SJCRH30 (cell line): Measurements from ENCODE around the gene SHB. TPM values are rescaled to one million over a fixed set of nuclear protein-coding genes. Genes with fewer than 3 reads are reported as not detected.

Experiments used
- DNase-seq, 2 experiments: peaks; one replicate each; pipeline ENCODE4 v3.0.0-alpha.2; 2015 to 2020
- H3K27ac ChIP-seq: fragments of 250-450 bp; sonication (Bioruptor Pico); 2 replicates; pipeline ENCODE4 v1.5.1; 2020; ENCODE audit warnings: mild to moderate bottlenecking, moderate library complexity
- H3K27me3 ChIP-seq: fragments of 250-450 bp; sonication (Bioruptor Pico); 2 replicates; pipeline ENCODE4 v1.5.1; 2020; ENCODE audit warnings: mild to moderate bottlenecking, moderate library complexity
- H3K36me3 ChIP-seq: fragments of 250-450 bp; sonication (Bioruptor Pico); 2 replicates; pipeline ENCODE4 v1.5.1; 2020; ENCODE audit warnings: mild to moderate bottlenecking, moderate library complexity
- H3K4me1 ChIP-seq: fragments of 250-450 bp; sonication (Bioruptor Pico); 2 replicates; pipeline ENCODE4 v1.5.1; 2020; ENCODE audit warnings: mild to moderate bottlenecking, moderate library complexity
- H3K4me3 ChIP-seq: fragments of 250-450 bp; sonication (Bioruptor Pico); 2 replicates; pipeline ENCODE4 v1.5.1; 2020; ENCODE audit warnings: mild to moderate bottlenecking, moderate library complexity
- H3K9me3 ChIP-seq: fragments of 250-450 bp; sonication (Bioruptor Pico); replicated peaks from 2 replicates; pipeline ENCODE4 v1.5.1; 2020; ENCODE audit warnings: mild to moderate bottlenecking, moderate library complexity
- total RNA-seq: library from RNA; depleted of rRNA; stranded (reverse); fragments of >200 nt; shearing (Covaris generic); gene quantifications from 2 replicates; pipeline ENCODE4 v1.2.3, GENCODE V29; 2014; rRNA removed

Gene SHB, protein sequence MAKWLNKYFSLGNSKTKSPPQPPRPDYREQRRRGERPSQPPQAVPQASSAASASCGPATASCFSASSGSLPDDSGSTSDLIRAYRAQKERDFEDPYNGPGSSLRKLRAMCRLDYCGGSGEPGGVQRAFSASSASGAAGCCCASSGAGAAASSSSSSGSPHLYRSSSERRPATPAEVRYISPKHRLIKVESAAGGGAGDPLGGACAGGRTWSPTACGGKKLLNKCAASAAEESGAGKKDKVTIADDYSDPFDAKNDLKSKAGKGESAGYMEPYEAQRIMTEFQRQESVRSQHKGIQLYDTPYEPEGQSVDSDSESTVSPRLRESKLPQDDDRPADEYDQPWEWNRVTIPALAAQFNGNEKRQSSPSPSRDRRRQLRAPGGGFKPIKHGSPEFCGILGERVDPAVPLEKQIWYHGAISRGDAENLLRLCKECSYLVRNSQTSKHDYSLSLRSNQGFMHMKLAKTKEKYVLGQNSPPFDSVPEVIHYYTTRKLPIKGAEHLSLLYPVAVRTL
- 14.7 and 14.9 TPM in 2 replicates for total RNA-seq

DNA sequence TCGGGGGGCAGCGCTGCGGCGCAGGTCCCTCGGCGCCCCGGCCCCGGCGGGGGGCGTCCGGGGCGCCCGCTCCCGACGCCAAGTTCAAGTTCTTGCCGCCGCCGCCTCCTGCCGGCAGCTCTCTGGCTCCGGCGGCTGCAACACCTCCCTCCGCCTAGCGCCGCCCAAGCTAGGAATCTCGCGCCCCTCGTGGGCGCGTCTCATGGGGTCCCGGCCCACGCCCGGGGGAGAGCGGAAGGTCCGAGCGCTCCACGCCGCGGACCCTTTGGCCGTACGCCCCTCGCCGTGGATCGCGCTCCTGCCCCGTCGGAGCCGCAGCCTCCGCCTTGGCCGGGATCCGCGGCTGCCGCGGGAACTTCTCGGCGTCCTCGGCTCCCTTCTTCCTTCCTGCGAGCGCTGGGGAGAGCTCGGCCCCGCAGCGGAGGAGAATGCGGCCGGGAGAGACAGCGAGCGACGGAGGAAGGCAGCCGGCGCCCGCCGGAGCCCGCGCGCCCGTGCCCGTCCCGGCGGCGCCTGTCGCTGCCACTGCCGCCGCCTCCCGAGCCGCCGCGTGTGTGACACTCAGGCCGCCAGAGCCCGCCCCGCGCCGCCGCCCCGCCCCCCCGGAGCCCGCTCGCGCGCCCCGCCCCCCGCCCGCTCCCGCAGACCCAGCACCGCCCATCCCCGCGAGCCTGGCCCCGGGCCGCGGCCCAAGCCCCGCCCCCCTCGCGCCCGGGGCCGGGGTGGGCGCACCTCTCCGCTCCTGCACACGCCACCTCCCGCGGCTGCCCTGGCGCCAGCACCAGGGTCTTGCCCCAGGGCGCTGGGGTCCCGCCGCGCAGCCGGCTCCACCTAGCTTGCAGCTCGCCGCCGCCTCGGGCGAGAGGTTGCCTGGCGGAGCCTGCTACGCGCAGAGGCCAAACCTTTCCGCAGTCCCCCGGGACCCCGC lies at the start of gene SHB:
SHB (minus strand) TSS at position 527 of the 928 bp plus-strand sequence. CDS start 582 bp downstream, outside the sequence.
- peak; percentile 61 to 85 for DNase-seq
- no peaks in the 10 kb centered on the region for H3K9me3 ChIP-seq
- H3K36me3 ChIP-seq, result no peaks in the 10 kb centered on the region
- no peaks in the 10 kb centered on the region for H3K27me3 ChIP-seq
- H3K27ac ChIP-seq, result peak within 1 kb of the TSS; percentile 91
- H3K4me3 ChIP-seq, result peak within 1 kb of the TSS; percentile 100
- peaks cover 7% of the 10 kb centered on the region for H3K4me1 ChIP-seq

- no peak overlapping the region for H3K27ac ChIP-seq
- no peak overlapping the region for H3K4me3 ChIP-seq
- no peaks in the 10 kb centered on the region for H3K9me3 ChIP-seq
- H3K27me3 ChIP-seq, result no peaks in the 10 kb centered on the region
- H3K36me3 ChIP-seq, result no peaks in the 10 kb centered on the region
- H3K4me1 ChIP-seq, result no peaks in the 10 kb centered on the region
- no peak for DNase-seq
These were observed 48.6 kb upstream of the SHB start for GRCh38 chr9:38117651-38118050.

GRCh38 chr9:38114905-38115304 lies 45.9 kb upstream of the SHB start:
- no peaks in the 10 kb centered on the region for H3K36me3 ChIP-seq
- no peaks in the 10 kb centered on the region for H3K4me1 ChIP-seq
- H3K9me3 ChIP-seq, result no peaks in the 10 kb centered on the region
- no peak overlapping the region for H3K4me3 ChIP-seq
- H3K27ac ChIP-seq, result no peak overlapping the region
- DNase-seq, result no peak
- H3K27me3 ChIP-seq, result no peaks in the 10 kb centered on the region

GRCh38 chr9:38112456-38112855 lies 43.4 kb upstream of the SHB start:
- Histone ChIP-seq H3K36me3 (no peaks in the 10 kb centered on the region), H3K4me1 (no peaks in the 10 kb centered on the region), H3K27me3 (no peaks in the 10 kb centered on the region), H3K9me3 (no peaks in the 10 kb centered on the region), H3K27ac (no peak overlapping the region), H3K4me3 (no peak overlapping the region)
- DNase-seq, result no peak

- no peaks in the 10 kb centered on the region for H3K9me3 ChIP-seq
- no peak for DNase-seq
- H3K4me3 ChIP-seq, result no peak overlapping the region
- no peaks in the 10 kb centered on the region for H3K4me1 ChIP-seq
- no peaks in the 10 kb centered on the region for H3K27me3 ChIP-seq
- no peaks in the 10 kb centered on the region for H3K36me3 ChIP-seq
- no peak overlapping the region for H3K27ac ChIP-seq
These were observed 43.0 kb upstream of the SHB start for GRCh38 chr9:38112049-38112448.

DNA sequence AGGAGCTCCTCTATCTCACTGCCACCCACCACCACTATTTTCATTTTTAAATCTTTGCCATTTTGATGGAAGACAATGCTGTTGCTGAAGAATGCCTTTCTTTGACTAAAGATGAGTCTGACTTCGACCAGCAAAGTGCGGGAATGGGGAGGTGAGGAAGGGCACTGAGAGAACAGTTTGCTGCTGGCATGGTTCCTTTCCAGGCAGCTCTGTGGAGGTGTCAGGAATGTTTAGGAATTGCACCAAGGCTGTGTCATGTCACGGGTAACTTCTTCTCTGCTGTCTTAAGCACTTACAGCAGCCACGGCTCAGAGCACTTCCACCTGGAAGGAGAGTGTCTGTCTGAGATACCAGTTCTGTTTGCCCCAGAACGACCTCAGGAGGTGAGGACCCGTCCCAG lies 41.4 kb upstream of the SHB start:
- H3K27ac ChIP-seq, result no peak overlapping the region
- DNase-seq, result no peak
- no peaks in the 10 kb centered on the region for H3K27me3 ChIP-seq
- no peaks in the 10 kb centered on the region for H3K4me1 ChIP-seq
- no peaks in the 10 kb centered on the region for H3K9me3 ChIP-seq
- H3K36me3 ChIP-seq, result no peaks in the 10 kb centered on the region
- no peak overlapping the region for H3K4me3 ChIP-seq

DNA sequence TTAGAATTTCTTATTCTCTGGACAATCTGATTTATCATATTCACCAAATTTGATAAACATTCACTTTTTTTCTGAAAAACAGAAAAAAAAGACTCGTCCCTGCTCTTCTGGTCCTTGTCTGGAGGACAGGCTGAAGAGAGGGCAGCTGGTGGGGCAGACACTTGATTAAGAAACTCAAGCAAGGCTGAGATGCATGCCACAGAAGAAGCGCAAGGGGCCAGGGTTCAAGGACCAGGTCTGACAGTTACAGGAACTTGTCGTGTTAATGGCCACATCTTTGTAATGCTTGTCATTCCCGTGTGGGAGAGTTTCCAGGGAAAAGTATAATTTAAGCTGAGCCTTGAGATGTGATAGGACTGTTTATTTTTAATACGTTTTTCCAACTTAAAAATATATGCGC lies 40.6 kb upstream of the SHB start:
- no peak for DNase-seq
- no peak overlapping the region for H3K27ac ChIP-seq
- no peak overlapping the region for H3K4me3 ChIP-seq
- no peaks in the 10 kb centered on the region for H3K27me3 ChIP-seq
- H3K9me3 ChIP-seq, result no peaks in the 10 kb centered on the region
- no peaks in the 10 kb centered on the region for H3K36me3 ChIP-seq
- H3K4me1 ChIP-seq, result no peaks in the 10 kb centered on the region

DNA sequence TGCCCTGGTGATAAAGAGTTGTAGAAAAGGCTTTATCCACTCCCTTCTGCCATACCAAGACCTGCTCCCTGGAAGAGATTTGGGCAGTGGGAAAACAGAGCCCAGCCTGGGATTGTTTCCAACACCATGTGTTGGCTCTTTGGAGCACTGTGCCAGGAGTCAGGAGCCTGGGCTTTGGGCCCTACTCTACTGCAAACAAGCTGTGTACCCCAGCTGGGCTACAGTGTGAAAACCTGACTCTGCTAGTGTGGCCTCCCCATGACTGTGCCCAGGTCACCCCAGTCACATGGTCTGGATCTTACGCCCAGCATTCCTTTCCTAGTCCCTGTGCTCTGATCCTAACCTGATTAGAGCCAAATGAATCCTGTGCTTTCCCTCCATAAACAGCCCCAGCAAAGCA lies 39.3 kb upstream of the SHB start:
- Histone ChIP-seq H3K9me3 (no peaks in the 10 kb centered on the region), H3K27ac (no peak overlapping the region), H3K36me3 (no peaks in the 10 kb centered on the region), H3K4me3 (no peak overlapping the region), H3K27me3 (no peaks in the 10 kb centered on the region), H3K4me1 (no peaks in the 10 kb centered on the region)
- DNase-seq, result no peak

DNA sequence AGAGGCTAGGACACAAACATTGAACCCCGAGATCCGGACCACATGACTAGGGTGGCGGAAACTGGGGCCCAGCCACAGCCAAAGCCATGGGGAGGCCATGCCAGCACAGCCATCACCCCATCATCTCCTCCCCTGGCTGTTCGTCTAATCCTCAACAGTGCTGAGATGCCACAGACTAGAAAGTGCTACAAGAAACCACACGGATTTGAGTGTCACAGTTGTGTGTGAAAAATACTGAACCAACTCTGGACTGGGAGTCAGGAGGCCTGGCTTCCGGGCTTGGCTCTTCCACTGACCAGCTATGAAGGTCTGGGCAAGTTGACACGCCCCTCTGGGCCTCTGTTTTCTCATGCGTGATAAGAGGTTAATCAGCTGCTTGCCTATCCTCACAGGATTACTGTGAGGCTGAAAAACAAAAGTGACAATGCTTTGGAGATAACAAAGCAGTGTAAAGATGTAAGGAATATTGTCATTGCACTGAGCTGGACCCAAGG lies 38.8 kb upstream of the SHB start:
- no peaks in the 10 kb centered on the region for H3K4me1 ChIP-seq
- no peak for DNase-seq
- H3K4me3 ChIP-seq, result no peak overlapping the region
- no peak overlapping the region for H3K27ac ChIP-seq
- H3K36me3 ChIP-seq, result no peaks in the 10 kb centered on the region
- no peaks in the 10 kb centered on the region for H3K27me3 ChIP-seq
- H3K9me3 ChIP-seq, result no peaks in the 10 kb centered on the region

DNA sequence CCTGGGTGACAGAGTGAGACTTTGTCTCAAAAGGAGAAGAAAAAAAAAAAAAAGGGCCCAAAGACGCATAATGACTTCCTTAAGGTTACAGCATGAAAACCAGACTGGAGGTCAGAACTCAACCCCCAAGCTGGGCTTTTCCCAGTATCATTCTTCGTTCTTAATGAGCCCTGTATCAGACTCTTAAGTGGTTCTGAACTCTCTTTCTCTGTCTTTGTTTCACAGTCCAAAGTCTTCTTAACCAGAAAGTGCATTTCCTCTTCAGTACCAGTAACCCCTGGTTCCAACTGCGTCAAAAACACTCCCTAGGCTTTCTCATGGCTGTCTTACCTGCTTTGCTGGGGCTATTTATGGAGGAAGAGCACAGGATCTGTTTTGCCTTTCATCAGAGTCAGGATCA lies 38.4 kb upstream of the SHB start:
- Histone ChIP-seq H3K9me3 (no peaks in the 10 kb centered on the region), H3K27me3 (no peaks in the 10 kb centered on the region), H3K36me3 (no peaks in the 10 kb centered on the region), H3K4me1 (no peaks in the 10 kb centered on the region), H3K27ac (no peak overlapping the region), H3K4me3 (no peak overlapping the region)
- DNase-seq, result no peak

DNA sequence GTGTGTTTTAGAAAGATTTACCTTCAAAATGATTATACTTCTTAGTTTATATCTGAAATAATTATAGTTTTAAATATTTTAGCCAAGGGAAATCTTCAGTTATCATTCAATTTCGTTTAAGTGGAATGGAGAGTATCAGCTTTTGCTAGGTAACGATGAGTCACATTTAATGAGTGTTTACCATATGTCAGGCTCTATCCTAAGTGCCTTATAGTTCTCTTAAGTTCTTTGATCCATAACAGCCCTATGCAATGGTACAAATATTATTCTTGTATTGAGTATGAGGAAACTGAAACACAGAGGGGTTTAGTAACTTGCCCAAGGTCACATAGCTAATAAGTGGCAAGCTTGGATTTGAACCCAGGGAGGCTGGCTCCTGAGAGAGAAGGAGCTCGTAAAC lies 37.5 kb upstream of the SHB start:
- H3K27ac ChIP-seq, result no peak overlapping the region
- no peaks in the 10 kb centered on the region for H3K36me3 ChIP-seq
- DNase-seq, result no peak

DNA sequence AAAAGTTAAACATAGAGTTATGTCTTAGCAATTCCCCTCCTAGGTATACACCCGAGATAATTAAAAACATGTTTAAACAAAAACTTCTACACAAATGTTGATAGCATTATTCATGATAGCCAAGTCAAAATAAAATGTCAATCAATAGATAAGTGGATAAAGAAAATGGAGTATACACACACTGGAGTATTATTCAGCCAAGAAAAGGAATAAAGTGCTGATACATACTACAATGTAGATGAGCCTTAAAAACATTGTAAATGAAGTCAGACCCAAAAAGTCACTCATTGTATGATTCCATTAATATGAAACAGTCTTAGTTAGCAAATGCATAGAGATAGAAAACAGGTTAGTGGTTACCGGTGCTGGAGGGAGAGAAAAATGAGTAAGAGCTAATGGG lies 34.3 kb upstream of the SHB start:
- Histone ChIP-seq H3K36me3 (no peaks in the 10 kb centered on the region), H3K4me1 (no peaks in the 10 kb centered on the region), H3K4me3 (no peak overlapping the region), H3K27me3 (no peaks in the 10 kb centered on the region), H3K27ac (no peak overlapping the region), H3K9me3 (no peaks in the 10 kb centered on the region)
- DNase-seq, result no peak

More for the DNA sequence above, 37.5 kb upstream of the SHB start:
- Histone ChIP-seq H3K4me1 (no peaks in the 10 kb centered on the region), H3K9me3 (no peaks in the 10 kb centered on the region), H3K4me3 (no peak overlapping the region), H3K27me3 (no peaks in the 10 kb centered on the region)

DNA sequence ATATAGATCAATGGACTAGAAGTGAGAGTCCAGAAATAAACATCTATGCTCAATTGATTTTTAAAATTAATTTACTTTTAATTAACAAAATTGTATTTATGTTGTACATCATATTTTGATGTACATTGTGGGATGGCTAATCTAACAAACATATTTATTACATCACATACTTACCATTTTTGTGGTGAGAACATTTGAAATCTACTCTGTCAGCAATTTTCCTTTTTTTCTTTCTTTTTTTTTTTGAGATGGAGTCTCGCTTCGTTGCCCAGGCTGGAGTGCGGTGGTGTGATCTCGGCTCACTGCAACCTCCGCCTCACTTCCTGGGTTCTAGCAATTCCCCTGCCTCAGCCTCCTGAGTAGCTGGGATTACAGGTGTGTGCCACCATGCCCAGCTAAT lies 32.4 kb upstream of the SHB start:
- H3K4me1 ChIP-seq, result no peaks in the 10 kb centered on the region
- DNase-seq, result no peak
- no peaks in the 10 kb centered on the region for H3K36me3 ChIP-seq
- no peaks in the 10 kb centered on the region for H3K9me3 ChIP-seq
- H3K27me3 ChIP-seq, result no peaks in the 10 kb centered on the region
- no peak overlapping the region for H3K4me3 ChIP-seq
- no peak overlapping the region for H3K27ac ChIP-seq

DNA sequence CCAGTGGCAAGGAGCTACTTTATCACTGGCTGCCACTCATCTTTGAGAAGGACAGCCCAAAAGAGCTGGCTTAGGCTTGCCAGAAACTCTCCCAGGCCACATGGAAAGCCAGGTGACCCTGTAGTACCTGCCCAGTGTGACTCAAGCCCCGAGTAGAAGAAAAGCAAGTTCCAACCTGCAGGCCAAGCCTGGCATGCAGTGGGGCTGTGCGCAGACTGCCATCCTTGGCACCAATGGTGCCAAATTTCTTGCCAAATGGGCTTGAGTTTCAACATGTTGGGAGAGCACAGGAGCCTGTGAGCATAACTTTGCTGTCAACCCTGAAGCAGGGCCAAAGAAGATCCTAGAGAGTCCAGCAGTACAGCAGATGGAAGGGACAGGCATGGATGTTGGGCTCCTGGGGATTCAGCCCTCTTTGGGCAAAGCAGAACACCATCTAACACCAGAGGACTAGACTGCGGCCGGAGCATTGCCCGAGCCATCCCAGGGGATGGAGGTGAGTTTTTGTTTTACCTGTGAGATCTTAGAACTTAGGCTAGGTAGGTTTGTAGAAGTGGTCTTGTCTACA lies 27.3 kb upstream of the SHB start:
- no peaks in the 10 kb centered on the region for H3K27me3 ChIP-seq
- no peaks in the 10 kb centered on the region for H3K36me3 ChIP-seq
- no peak for DNase-seq
- H3K27ac ChIP-seq, result no peak overlapping the region
- H3K4me1 ChIP-seq, result no peaks in the 10 kb centered on the region
- no peak overlapping the region for H3K4me3 ChIP-seq
- H3K9me3 ChIP-seq, result no peaks in the 10 kb centered on the region

DNA sequence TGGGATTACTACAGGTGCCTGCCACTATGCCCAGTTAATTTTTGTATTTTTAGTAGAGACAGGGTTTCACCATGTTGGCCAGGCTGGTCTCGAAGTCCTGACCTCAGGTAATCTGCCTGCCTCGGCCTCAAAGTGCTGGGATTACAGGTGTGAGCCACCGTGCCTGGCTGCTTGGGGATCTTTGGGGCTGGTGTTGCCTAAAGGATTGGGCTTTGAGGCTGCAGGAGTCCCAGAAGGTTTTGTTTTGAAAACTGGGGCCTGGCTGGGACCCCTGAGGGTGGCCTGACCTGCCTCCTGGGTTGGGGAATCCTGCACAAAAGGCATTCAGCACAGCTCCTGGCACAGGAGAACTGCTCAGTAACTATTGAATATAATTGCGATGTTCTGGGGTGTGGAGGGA lies 25.1 kb upstream of the SHB start:
- Histone ChIP-seq H3K27ac (no peak overlapping the region), H3K4me3 (no peak overlapping the region), H3K27me3 (no peaks in the 10 kb centered on the region), H3K4me1 (no peaks in the 10 kb centered on the region), H3K36me3 (no peaks in the 10 kb centered on the region), H3K9me3 (no peaks in the 10 kb centered on the region)
- no peak for DNase-seq
